NT2/D1 (cell line): ENCODE data around the gene MRPS30.

Experiments
- SUZ12 ChIP-seq: IDR thresholded peaks from 2 replicates; pipeline ENCODE4 v1.6.1; 2011; ENCODE audit not compliant: insufficient read length, insufficient read depth; ENCODE audit errors: extremely low read depth
- YY1 ChIP-seq: IDR thresholded peaks from 2 replicates; pipeline ENCODE4 v1.6.1; 2011; ENCODE audit not compliant: insufficient read length, insufficient read depth
- ZNF274 ChIP-seq: IDR thresholded peaks from 2 replicates; pipeline ENCODE4 v1.6.1; 2011; ENCODE audit warnings: mild to moderate bottlenecking, low read depth, low read length

DNA sequence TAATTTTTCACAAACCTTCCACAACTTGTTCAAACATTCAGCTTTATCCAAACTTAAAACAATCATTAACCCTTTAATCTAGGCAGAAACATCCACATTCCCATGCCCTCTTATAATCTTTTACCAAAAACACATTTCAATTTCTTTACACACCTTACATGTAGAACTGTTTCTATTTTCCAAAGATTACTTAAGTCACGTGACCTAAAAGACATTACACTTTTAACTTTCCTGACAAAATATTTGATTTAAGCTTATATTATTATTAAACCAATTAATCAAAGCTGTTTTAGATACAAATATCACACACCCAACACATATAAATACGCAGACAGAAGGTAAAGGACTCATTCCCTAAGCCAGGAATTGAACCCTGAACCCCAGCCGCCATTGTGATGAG is 21.0 kb upstream of the MRPS30 start:
- TF ChIP-seq SUZ12 (no peak), YY1 (no peak), ZNF274 (no peak)
